ENCODE results near the gene CEP89. TPM values are rescaled to one million over a fixed set of nuclear protein-coding genes. Genes with fewer than 3 reads are reported as not detected.

CEP89 gene
- total RNA-seq, 4 donors from 2014 or later: 4.6 to 10.5 (median 8.7) TPM

DNA sequence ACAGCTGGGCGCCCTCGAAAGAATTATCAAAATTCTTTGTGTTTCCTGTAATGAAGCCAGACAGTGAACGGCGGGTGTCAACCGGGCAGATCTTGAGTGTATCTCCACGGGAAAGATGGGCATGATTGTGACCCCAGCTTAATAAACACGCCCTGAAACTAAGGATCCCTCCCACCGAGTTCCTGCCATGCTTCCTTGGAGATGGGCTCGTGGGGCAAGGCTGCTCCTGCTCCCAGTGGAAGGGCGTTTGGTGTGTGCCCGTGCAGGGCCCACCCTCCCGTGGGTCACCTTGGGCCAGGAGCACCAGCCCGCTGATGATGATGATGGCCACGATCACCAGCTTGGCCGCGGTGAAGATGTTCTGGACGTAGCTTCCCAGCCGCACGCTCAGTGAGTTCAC, 109.6 kb downstream of the CEP89 start:
- Histone ChIP-seq H3K4me1 (no peaks in the 10 kb centered on the region), H3K27ac (no peak overlapping the region), H3K4me3 (no peak overlapping the region), H3K27me3 (no peaks in the 10 kb centered on the region), H3K36me3 (no peaks in the 10 kb centered on the region), H3K9me3 (no peaks in the 10 kb centered on the region)
- intact Hi-C loops (cut with DNase I): no loop called here
- 85 to 86% methylated on average over 11 to 15 of the region's 19 CpGs for WGBS, 2 donors
- no peak for TF ChIP-seq POLR2A (IDR thresholded peaks at IDR 0.05)
- TF ChIP-seq, protein P1, sequence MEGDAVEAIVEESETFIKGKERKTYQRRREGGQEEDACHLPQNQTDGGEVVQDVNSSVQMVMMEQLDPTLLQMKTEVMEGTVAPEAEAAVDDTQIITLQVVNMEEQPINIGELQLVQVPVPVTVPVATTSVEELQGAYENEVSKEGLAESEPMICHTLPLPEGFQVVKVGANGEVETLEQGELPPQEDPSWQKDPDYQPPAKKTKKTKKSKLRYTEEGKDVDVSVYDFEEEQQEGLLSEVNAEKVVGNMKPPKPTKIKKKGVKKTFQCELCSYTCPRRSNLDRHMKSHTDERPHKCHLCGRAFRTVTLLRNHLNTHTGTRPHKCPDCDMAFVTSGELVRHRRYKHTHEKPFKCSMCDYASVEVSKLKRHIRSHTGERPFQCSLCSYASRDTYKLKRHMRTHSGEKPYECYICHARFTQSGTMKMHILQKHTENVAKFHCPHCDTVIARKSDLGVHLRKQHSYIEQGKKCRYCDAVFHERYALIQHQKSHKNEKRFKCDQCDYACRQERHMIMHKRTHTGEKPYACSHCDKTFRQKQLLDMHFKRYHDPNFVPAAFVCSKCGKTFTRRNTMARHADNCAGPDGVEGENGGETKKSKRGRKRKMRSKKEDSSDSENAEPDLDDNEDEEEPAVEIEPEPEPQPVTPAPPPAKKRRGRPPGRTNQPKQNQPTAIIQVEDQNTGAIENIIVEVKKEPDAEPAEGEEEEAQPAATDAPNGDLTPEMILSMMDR (IDR thresholded peaks at IDR 0.05): no peak
- no peak for DNase-seq

DNA sequence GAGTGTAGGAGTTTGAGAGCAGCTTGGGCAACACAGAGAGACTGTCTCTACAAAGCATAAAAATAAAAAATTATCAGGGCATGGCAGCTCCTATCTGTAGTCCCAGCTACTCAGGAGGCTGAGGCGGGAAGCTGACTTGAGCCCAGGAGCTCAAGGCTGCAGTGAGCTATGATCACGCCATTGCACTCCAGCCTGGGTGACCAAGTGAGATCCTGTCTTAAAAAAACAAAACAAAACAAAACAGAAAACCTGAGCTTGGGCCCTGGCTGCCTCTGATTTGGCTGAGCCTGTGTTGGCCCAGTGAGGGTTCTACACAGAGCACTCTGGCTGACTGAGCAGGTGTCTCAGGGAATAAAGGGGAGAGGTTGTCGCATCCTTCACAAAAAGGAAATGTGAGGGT, 110.2 kb downstream of the CEP89 start:
- no peak overlapping the region for H3K27ac ChIP-seq
- 78 to 91% methylated on average over 3 of the region's 3 CpGs for WGBS, 2 donors
- H3K9me3 ChIP-seq: no peaks in the 10 kb centered on the region
- H3K4me1 ChIP-seq: no peaks in the 10 kb centered on the region
- TF ChIP-seq, protein P1 (IDR thresholded peaks at IDR 0.05): no peak
- TF ChIP-seq POLR2A (IDR thresholded peaks at IDR 0.05): no peak
- no peak overlapping the region for H3K4me3 ChIP-seq
- no peak for DNase-seq
- no peaks in the 10 kb centered on the region for H3K27me3 ChIP-seq
- H3K36me3 ChIP-seq: no peaks in the 10 kb centered on the region
- intact Hi-C loops (cut with DNase I): no loop called here

DNA sequence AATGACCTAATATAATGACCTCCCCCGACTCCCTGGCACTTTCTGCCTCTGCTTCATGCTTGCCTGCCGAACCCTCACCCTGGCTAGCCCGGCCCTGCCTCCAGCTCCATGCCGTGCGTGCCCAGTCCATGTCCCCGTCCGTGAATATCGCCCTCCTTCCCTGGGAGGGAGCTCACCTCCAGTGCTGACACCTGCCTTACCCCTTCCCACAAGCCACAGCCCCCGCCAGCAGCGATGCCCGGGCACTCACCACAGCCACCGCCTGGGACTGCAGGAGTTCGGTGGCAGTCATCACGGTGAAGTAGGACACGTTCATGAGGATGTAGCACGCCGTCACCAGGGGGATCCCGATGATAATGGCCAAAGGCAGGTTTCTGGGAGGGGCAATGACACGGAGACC, 112.2 kb downstream of the CEP89 start:
- no peak overlapping the region for H3K27ac ChIP-seq
- intact Hi-C loops (cut with DNase I): no loop called here
- 90 to 92% methylated on average over 9 to 11 of the region's 19 CpGs for WGBS, 2 donors
- DNase-seq: no peak
- no peaks in the 10 kb centered on the region for H3K36me3 ChIP-seq
- no peaks in the 10 kb centered on the region for H3K27me3 ChIP-seq
- H3K9me3 ChIP-seq: no peaks in the 10 kb centered on the region
- H3K4me3 ChIP-seq: no peak overlapping the region
- H3K4me1 ChIP-seq: no peaks in the 10 kb centered on the region
- TF ChIP-seq, protein P1 (IDR thresholded peaks at IDR 0.05): no peak
- no peak for TF ChIP-seq POLR2A (IDR thresholded peaks at IDR 0.05)

DNA sequence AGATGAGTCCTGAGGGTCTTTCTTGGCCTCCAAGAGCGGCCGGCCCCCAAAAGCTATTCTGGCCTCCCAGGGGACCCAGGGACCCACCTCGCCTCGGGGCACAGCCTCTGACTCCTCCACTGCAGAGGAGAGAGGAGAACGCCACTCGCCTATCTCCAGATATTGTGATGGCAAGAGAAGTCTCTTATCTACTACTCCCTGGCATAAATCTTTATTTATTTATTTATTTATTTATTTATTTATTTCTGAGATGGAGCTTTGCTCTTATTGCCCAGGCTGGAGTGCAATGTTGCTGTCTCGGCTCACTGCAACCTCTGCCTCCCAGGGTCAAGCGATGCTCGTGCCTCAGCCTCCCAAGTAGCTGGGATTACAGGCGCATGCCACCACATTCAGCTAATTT, 113.2 kb downstream of the CEP89 start:
- H3K27me3 ChIP-seq: no peaks in the 10 kb centered on the region

DNA sequence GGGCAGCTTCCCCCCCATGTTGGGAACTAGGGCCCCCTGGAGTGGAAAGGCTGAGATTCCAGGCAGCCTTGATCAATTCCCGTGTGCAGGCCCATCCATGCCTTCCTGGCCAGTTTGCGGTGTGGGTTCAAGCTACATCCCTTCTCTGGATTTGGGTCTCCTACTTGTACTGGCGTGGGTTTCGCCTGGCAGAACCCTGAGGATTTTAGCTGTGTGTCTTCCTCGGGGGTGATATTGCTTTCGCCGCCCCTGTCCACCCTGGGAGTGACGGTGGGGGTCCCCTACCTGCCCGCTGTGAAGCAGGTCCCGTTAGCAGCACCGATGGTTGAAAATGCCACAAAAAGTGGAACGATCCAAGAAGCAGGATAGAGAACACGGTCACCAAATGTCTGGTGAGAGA, 113.6 kb downstream of the CEP89 start:
- Histone ChIP-seq H3K9me3 (no peaks in the 10 kb centered on the region), H3K4me1 (no peaks in the 10 kb centered on the region), H3K27ac (no peak overlapping the region), H3K4me3 (no peak overlapping the region), H3K36me3 (no peaks in the 10 kb centered on the region), H3K27me3 (no peaks in the 10 kb centered on the region)
- no peak for DNase-seq
- no peak for TF ChIP-seq POLR2A (IDR thresholded peaks at IDR 0.05)
- TF ChIP-seq, protein P1 (IDR thresholded peaks at IDR 0.05): no peak
- WGBS, 2 donors: 70 to 84% methylated on average over 7 to 8 of the region's 13 CpGs
- intact Hi-C loops (cut with DNase I): no loop called here

More for the DNA sequence above, 113.2 kb downstream of the CEP89 start:
- DNase-seq: no peak
- Histone ChIP-seq H3K36me3 (no peaks in the 10 kb centered on the region), H3K27ac (no peak overlapping the region), H3K9me3 (no peaks in the 10 kb centered on the region), H3K4me1 (no peaks in the 10 kb centered on the region), H3K4me3 (no peak overlapping the region)
- TF ChIP-seq, protein P1 (IDR thresholded peaks at IDR 0.05): no peak
- TF ChIP-seq POLR2A (IDR thresholded peaks at IDR 0.05): no peak
- intact Hi-C loops (cut with DNase I): no loop called here
- 92 to 93% methylated on average over 9 to 10 of the region's 10 CpGs for WGBS, 2 donors
